HG02970 (cell line): Measurements from ENCODE around the gene NHLRC4.
"Not testable (repeated sequence)": the region's sequence is repeated elsewhere in the genome, so short reads cannot be mapped to it uniquely, and the experiment has no call there.

Experiments used
- ATAC-seq: cut with Tn5 transposase; IDR thresholded peaks from one replicate; pipeline ENCODE4 v1.9.1; 2021; ENCODE audit warnings: mild to moderate bottlenecking, moderate library complexity, moderate number of reproducible peaks; ENCODE audit not compliant: unreplicated experiment, low FRiP score

Gene NHLRC4

GRCh38 chr16:595094-595528 is 28.3 kb downstream of the NHLRC4 start:
- no peak for ATAC-seq

GRCh38 chr16:595942-596735 is 29.3 kb downstream of the NHLRC4 start:
- no peak for ATAC-seq

GRCh38 chr16:596736-597060 is 29.9 kb downstream of the NHLRC4 start:
- no peak for ATAC-seq

- not testable (repeated sequence) for ATAC-seq
These were observed 30.9 kb downstream of the NHLRC4 start for GRCh38 chr16:597655-598054.

GRCh38 chr16:598823-599739 is 32.3 kb downstream of the NHLRC4 start:
- no peak for ATAC-seq

GRCh38 chr16:600781-601180 is 34.0 kb downstream of the NHLRC4 start:
- no peak for ATAC-seq

- ATAC-seq, result no peak
These were observed 37.1 kb downstream of the NHLRC4 start for GRCh38 chr16:603933-604332.

- ATAC-seq, result no peak
These were observed 40.0 kb downstream of the NHLRC4 start for GRCh38 chr16:606656-607307.

GRCh38 chr16:608019-608418 is 41.2 kb downstream of the NHLRC4 start:
- no peak for ATAC-seq

GRCh38 chr16:609316-609715 is 42.5 kb downstream of the NHLRC4 start:
- no peak for ATAC-seq

- no peak for ATAC-seq
These were observed 43.2 kb downstream of the NHLRC4 start for GRCh38 chr16:609984-610383.

- no peak for ATAC-seq
These were observed 43.9 kb downstream of the NHLRC4 start for GRCh38 chr16:610513-611381.

GRCh38 chr16:615122-615521 is 48.3 kb downstream of the NHLRC4 start:
- no peak for ATAC-seq

GRCh38 chr16:616733-617586 is 50.2 kb downstream of the NHLRC4 start:
- ATAC-seq, result no peak

- ATAC-seq, result no peak
These were observed 51.0 kb downstream of the NHLRC4 start for GRCh38 chr16:617855-618254.
